Measurements from ENCODE around the gene SH2D7. TPM values are rescaled to one million over a fixed set of nuclear protein-coding genes. Genes with fewer than 3 reads are reported as not detected.

The SH2D7 gene
- total RNA-seq, 1 experiment from 2014 or later, result not detected

DNA sequence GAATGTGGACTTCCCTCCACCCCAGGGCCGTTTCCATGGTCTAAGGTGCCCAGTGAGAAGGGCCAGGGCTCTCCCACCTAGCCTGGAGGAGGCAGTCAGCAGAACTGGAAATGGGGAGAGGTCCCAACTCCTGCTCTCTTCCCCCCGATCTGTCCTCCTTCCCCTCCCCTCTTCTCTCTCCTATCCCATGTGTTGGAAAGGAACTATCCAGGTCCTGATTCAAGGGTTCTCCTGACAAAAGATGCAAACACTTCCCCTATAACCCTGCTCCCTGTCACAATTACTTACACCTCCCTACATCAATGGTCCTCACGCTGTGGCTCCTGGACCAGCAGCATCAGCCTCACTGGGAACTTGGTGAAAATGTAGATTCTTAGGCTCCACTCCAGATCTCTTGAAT lies 32.9 kb downstream of the SH2D7 start:
- CTCF ChIA-PET, result no interaction called here
- TF ChIP-seq, protein P1, sequence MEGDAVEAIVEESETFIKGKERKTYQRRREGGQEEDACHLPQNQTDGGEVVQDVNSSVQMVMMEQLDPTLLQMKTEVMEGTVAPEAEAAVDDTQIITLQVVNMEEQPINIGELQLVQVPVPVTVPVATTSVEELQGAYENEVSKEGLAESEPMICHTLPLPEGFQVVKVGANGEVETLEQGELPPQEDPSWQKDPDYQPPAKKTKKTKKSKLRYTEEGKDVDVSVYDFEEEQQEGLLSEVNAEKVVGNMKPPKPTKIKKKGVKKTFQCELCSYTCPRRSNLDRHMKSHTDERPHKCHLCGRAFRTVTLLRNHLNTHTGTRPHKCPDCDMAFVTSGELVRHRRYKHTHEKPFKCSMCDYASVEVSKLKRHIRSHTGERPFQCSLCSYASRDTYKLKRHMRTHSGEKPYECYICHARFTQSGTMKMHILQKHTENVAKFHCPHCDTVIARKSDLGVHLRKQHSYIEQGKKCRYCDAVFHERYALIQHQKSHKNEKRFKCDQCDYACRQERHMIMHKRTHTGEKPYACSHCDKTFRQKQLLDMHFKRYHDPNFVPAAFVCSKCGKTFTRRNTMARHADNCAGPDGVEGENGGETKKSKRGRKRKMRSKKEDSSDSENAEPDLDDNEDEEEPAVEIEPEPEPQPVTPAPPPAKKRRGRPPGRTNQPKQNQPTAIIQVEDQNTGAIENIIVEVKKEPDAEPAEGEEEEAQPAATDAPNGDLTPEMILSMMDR (IDR thresholded peaks at IDR 0.05; ENCODE audit: unreplicated experiment), result no peak
- Mint-ChIP-seq H3K4me3 (ENCODE audit: low read depth, unreplicated experiment) (no peak overlapping the region), H3K4me1 (ENCODE audit: low read depth, unreplicated experiment) (peaks cover 21% of the 10 kb centered on the region), H3K36me3 (ENCODE audit: insufficient read depth, unreplicated experiment) (peaks cover 4% of the 10 kb centered on the region), H3K27ac (ENCODE audit: unreplicated experiment) (no peak overlapping the region), H3K9me3 (ENCODE audit: low read depth, unreplicated experiment) (no peaks in the 10 kb centered on the region), H3K27me3 (ENCODE audit: unreplicated experiment) (no peaks in the 10 kb centered on the region)
- no TSS peak for BruUV-seq (replicated peaks)
- intact Hi-C loops (cut with micrococcal nuclease; ENCODE audit: unreplicated experiment), result no loop called here
- DNase-seq, result no peak

DNA sequence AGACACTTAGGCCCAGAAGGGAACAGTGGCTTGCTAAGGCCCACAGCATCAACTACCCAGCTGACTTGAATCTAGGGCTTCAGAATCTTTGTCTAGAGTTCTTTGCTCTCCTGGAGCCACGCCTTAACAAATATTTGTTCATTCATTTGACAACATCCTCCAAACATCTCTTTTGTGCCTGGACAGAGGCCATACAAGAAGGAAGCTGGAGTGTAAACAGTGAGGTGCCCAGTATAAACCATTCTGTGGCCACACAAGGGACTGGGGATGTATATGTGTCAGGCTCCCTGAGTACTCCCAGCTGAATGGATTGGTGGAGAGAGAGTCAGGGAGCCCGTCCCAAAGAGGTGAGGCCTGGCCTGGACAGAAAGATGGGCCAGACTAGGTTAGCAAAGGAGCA lies 35.5 kb downstream of the SH2D7 start:
- no peak for DNase-seq
- Mint-ChIP-seq H3K4me1 (ENCODE audit: low read depth, unreplicated experiment) (peaks cover 23% of the 10 kb centered on the region), H3K4me3 (ENCODE audit: low read depth, unreplicated experiment) (no peak overlapping the region), H3K27me3 (ENCODE audit: unreplicated experiment) (no peaks in the 10 kb centered on the region), H3K36me3 (ENCODE audit: insufficient read depth, unreplicated experiment) (peaks cover 21% of the 10 kb centered on the region), H3K27ac (ENCODE audit: unreplicated experiment) (no peak overlapping the region), H3K9me3 (ENCODE audit: low read depth, unreplicated experiment) (no peaks in the 10 kb centered on the region)
- TF ChIP-seq, protein P1 (IDR thresholded peaks at IDR 0.05; ENCODE audit: unreplicated experiment), result no peak
- CTCF ChIA-PET, result interaction anchor here (0.6 to 0.7 kb wide), 2 partner anchors 113 to 211 kb away, joined by 4 to 5 read pairs; no protein-coding TSS in a partner anchor
- intact Hi-C loops (cut with micrococcal nuclease; ENCODE audit: unreplicated experiment), result no loop called here
- BruUV-seq (replicated peaks), result no TSS peak

DNA sequence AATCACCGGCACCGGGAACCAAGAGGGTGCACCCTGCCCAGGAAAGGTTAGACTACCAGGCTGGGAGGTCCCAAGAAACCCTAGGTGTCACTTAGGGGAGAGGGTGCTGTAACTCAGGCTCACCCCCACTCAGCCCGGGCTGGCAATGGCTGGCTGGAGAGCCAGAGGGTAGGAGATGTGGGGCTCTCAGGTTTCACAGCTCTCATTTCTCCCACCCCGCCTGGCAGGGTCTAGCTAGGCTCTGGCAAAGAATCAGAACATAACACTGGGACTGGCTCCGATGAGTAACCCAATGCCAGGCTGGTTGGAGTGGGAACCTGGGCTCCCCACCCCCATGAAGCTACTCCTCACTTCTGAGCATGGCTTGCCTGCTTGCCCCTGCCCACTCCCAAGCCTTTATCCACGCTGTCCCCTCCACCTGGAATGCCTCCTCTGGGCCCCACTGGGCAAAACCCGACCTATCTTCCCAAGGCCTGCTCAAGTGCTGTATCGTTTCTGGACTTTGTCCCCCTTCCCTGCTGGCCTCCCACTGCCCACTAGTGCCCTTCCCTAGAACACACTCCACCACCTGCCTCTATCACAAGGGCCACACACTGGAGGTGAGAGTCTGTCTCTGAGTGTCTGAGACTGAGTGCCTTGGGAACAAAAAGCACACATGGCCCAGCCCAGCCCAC lies 36.9 kb downstream of the SH2D7 start:
- peaks cover 36% of the 10 kb centered on the region for H3K4me1 Mint-ChIP-seq (ENCODE audit: low read depth, unreplicated experiment)
- BruUV-seq (replicated peaks), result no TSS peak
- intact Hi-C loops (cut with micrococcal nuclease; ENCODE audit: unreplicated experiment), result no loop called here
- no peaks in the 10 kb centered on the region for H3K27me3 Mint-ChIP-seq (ENCODE audit: unreplicated experiment)
- DNase-seq, result no peak
- no peak overlapping the region for H3K27ac Mint-ChIP-seq (ENCODE audit: unreplicated experiment)
- no peak overlapping the region for H3K4me3 Mint-ChIP-seq (ENCODE audit: low read depth, unreplicated experiment)
- H3K36me3 Mint-ChIP-seq (ENCODE audit: insufficient read depth, unreplicated experiment), result peaks cover 28% of the 10 kb centered on the region
- CTCF ChIA-PET, result interaction anchor here (0.6 kb wide), 1 partner anchor 16 kb away, joined by 8 read pairs; no protein-coding TSS in a partner anchor
- H3K9me3 Mint-ChIP-seq (ENCODE audit: low read depth, unreplicated experiment), result no peaks in the 10 kb centered on the region
- TF ChIP-seq, protein P1 (IDR thresholded peaks at IDR 0.05; ENCODE audit: unreplicated experiment), result no peak

DNA sequence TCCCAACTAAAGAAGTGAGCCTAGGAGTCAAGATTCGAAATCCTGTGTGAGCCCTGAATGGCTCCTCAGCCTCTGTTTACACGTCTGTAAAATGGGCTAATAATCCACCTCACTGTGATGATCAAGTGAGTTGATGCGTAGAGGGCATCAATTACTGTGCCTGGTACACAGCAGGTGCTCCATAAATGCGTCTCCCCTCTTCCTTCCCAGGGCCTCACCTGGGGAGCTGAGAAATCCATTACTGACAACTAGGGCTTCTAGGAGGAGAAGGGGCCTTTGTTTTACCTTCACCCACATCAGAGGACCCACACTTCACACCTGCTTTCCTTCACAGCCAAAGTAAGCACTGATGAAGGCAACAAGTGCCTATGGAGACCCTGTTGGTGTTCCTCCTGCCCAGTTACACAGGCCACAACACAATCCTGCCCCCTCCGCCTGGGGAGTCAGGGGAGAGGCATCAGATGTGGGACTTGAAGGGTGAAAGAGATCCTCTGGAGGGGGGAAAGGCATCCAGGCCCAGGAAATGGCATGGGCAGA lies 37.5 kb downstream of the SH2D7 start:
- DNase-seq, result no peak
- Mint-ChIP-seq H3K4me1 (ENCODE audit: low read depth, unreplicated experiment) (peaks cover 36% of the 10 kb centered on the region), H3K27me3 (ENCODE audit: unreplicated experiment) (no peaks in the 10 kb centered on the region), H3K27ac (ENCODE audit: unreplicated experiment) (no peak overlapping the region), H3K4me3 (ENCODE audit: low read depth, unreplicated experiment) (peak overlapping the region; percentile 75), H3K9me3 (ENCODE audit: low read depth, unreplicated experiment) (no peaks in the 10 kb centered on the region), H3K36me3 (ENCODE audit: insufficient read depth, unreplicated experiment) (peaks cover 28% of the 10 kb centered on the region)
- intact Hi-C loops (cut with micrococcal nuclease; ENCODE audit: unreplicated experiment), result loop anchor here (5.0 kb wide), 2 partner anchors 47 to 112 kb away; no protein-coding TSS in a partner anchor
- TF ChIP-seq, protein P1 (IDR thresholded peaks at IDR 0.05; ENCODE audit: unreplicated experiment), result no peak
- no TSS peak for BruUV-seq (replicated peaks)
- CTCF ChIA-PET, result interaction anchor here (0.6 kb wide), 1 partner anchor 16 kb away, joined by 8 read pairs; no protein-coding TSS in a partner anchor
